SK-N-SH treated with all-trans-retinoic acid at 6 μM for 48 hours (cell line): ENCODE results near the gene SCRN1.
A peak's percentile ranks its signal among the peaks of the same experiment; 100 is the strongest.

ENCODE experiments used
- ATAC-seq: fragments of 200-7000 bp; cut with Tn5 transposase; 3 replicates; pipeline ENCODE4 v1.9.1; 2020; ENCODE audit warnings: mild to moderate bottlenecking, moderate library complexity
- ARNTL ChIP-seq: fragments of 450-650 bp; formaldehyde crosslinking; IDR thresholded peaks from 2 replicates; pipeline ENCODE4 v1.5.0; 2020; ENCODE audit warnings: low read depth, mild to moderate bottlenecking, moderate library complexity, borderline replicate concordance
- BACH2 ChIP-seq: fragments of 250-450 bp; sonication (Bioruptor Pico); IDR thresholded peaks from 2 replicates; pipeline ENCODE4 v1.9.0; 2021; ENCODE audit warnings: mild to moderate bottlenecking, borderline replicate concordance
- CREB5 ChIP-seq: fragments of 250-450 bp; sonication (Bioruptor Pico); IDR thresholded peaks from 2 replicates; pipeline ENCODE4 v1.5.1; 2020; ENCODE audit warnings: low read depth, mild to moderate bottlenecking, moderate library complexity
- CSDC2 ChIP-seq: fragments of 250-450 bp; sonication (Bioruptor Pico); IDR thresholded peaks from 2 replicates; pipeline ENCODE4 v1.5.0; 2020; ENCODE audit warnings: mild to moderate bottlenecking, moderate library complexity
- CSRNP3 ChIP-seq: fragments of 250-450 bp; sonication (Bioruptor Pico); IDR thresholded peaks from 2 replicates; pipeline ENCODE4 v1.5.1; 2021; ENCODE audit warnings: mild to moderate bottlenecking, moderate library complexity
- ESRRG ChIP-seq: fragments of 250-450 bp; sonication (Bioruptor Pico); IDR thresholded peaks from 2 replicates; pipeline ENCODE4 v1.6.1; 2021; ENCODE audit warnings: mild to moderate bottlenecking
- GLIS3 ChIP-seq: fragments of 250-450 bp; sonication (Bioruptor Pico); IDR thresholded peaks from 2 replicates; pipeline ENCODE4 v1.5.0; 2020; ENCODE audit warnings: mild to moderate bottlenecking, moderate library complexity
- ISL1 ChIP-seq: fragments of 250-450 bp; sonication (Bioruptor Pico); IDR thresholded peaks from 2 replicates; pipeline ENCODE4 v2.1.2; 2022; ENCODE audit warnings: mild to moderate bottlenecking, moderate library complexity
- OSR1 ChIP-seq: fragments of 250-450 bp; sonication (Bioruptor Pico); IDR thresholded peaks from 2 replicates; pipeline ENCODE4 v1.8.0; 2022; ENCODE audit warnings: moderate library complexity, mild to moderate bottlenecking, inconsistent platforms
- PATZ1 ChIP-seq: fragments of 250-450 bp; sonication (Bioruptor Pico); IDR thresholded peaks from 2 replicates; pipeline ENCODE4 v1.8.0; 2020; ENCODE audit warnings: mild to moderate bottlenecking, moderate library complexity, borderline replicate concordance
- POU6F1 ChIP-seq: fragments of 250-450 bp; sonication (Bioruptor Pico); IDR thresholded peaks from 2 replicates; pipeline ENCODE4 v1.8.0; 2021; ENCODE audit warnings: low read depth, mild to moderate bottlenecking, moderate library complexity, borderline replicate concordance
- PPARA ChIP-seq: fragments of 250-450 bp; sonication (Bioruptor Pico); IDR thresholded peaks from 2 replicates; pipeline ENCODE4 v1.5.0; 2020; ENCODE audit warnings: mild to moderate bottlenecking, borderline replicate concordance
- RARB ChIP-seq: fragments of 250-450 bp; sonication (Bioruptor Pico); IDR thresholded peaks from 2 replicates; pipeline ENCODE4 v1.8.0; 2021; ENCODE audit warnings: mild to moderate bottlenecking, moderate library complexity
- SNAI2 ChIP-seq: fragments of 250-450 bp; sonication (Bioruptor Pico); IDR thresholded peaks from 2 replicates; pipeline ENCODE4 v1.5.0; 2020; ENCODE audit warnings: mild to moderate bottlenecking, moderate library complexity
- TCF4 ChIP-seq: fragments of 250-450 bp; sonication (Bioruptor Pico); IDR thresholded peaks from 2 replicates; pipeline ENCODE4 v1.8.0; 2021; ENCODE audit warnings: mild to moderate bottlenecking, moderate library complexity, borderline replicate concordance
- TOX ChIP-seq: fragments of 250-450 bp; sonication (Bioruptor Pico); IDR thresholded peaks from 2 replicates; pipeline ENCODE4 v1.8.0; 2021; ENCODE audit warnings: mild to moderate bottlenecking, moderate library complexity, borderline replicate concordance
- TSHZ2 ChIP-seq: fragments of 250-450 bp; sonication (Bioruptor Pico); IDR thresholded peaks from 2 replicates; pipeline ENCODE4 v1.5.0; 2020; ENCODE audit warnings: mild to moderate bottlenecking, moderate library complexity
- ZC3H10 ChIP-seq: fragments of 250-450 bp; sonication (Bioruptor Pico); IDR thresholded peaks from 2 replicates; pipeline ENCODE4 v1.5.1; 2021; ENCODE audit warnings: mild to moderate bottlenecking, moderate library complexity
- ZFP3 ChIP-seq: fragments of 250-450 bp; sonication (Bioruptor Pico); IDR thresholded peaks from 2 replicates; pipeline ENCODE4 v1.5.0; 2020; ENCODE audit warnings: mild to moderate bottlenecking, moderate library complexity
- ZFP30 ChIP-seq: fragments of 450-650 bp; formaldehyde crosslinking; IDR thresholded peaks from 2 replicates; pipeline ENCODE4 v1.5.0; 2022; ENCODE audit warnings: mild to moderate bottlenecking, moderate library complexity
- ZNF565 ChIP-seq: fragments of 450-650 bp; formaldehyde crosslinking; conservative IDR thresholded peaks from 2 replicates; pipeline ENCODE4 v1.5.0; 2020; ENCODE audit warnings: low read depth, mild to moderate bottlenecking, moderate library complexity
- ZNF70 ChIP-seq: fragments of 450-650 bp; formaldehyde crosslinking; IDR thresholded peaks from 2 replicates; pipeline ENCODE4 v1.5.0; 2020; ENCODE audit warnings: mild to moderate bottlenecking, moderate library complexity
- ZNF8 ChIP-seq: fragments of 450-650 bp; formaldehyde crosslinking; IDR thresholded peaks from 2 replicates; pipeline ENCODE4 v1.5.0; 2020; ENCODE audit warnings: mild to moderate bottlenecking, moderate library complexity

SCRN1 gene

GRCh38 chr7:30022991-30023390 lies 33.4 kb upstream of the SCRN1 start (continued):
- no peak for TF ChIP-seq POU6F1 (CRISPR knock-in tag)
- no peak for TF ChIP-seq ZNF565 (CRISPR knock-in tag)
- TF ChIP-seq ZNF8 (CRISPR knock-in tag) = no peak

GRCh38 chr7:30020535-30020934 lies 30.9 kb upstream of the SCRN1 start:
- no peak for TF ChIP-seq CSDC2 (CRISPR knock-in tag)
- no peak for TF ChIP-seq CREB5
- no peak for TF ChIP-seq ZFP3 (CRISPR knock-in tag)
- TF ChIP-seq ZC3H10 (CRISPR knock-in tag) = no peak
- TF ChIP-seq BACH2 = no peak
- no peak for TF ChIP-seq CSRNP3 (CRISPR knock-in tag)
- no peak for TF ChIP-seq OSR1
- TF ChIP-seq ESRRG (CRISPR knock-in tag) = no peak
- no peak for TF ChIP-seq TCF4
- no peak for TF ChIP-seq ZNF565 (CRISPR knock-in tag)
- no peak for TF ChIP-seq POU6F1 (CRISPR knock-in tag)
- TF ChIP-seq TOX (CRISPR knock-in tag) = no peak
- no peak for TF ChIP-seq ZNF70 (CRISPR knock-in tag)
- TF ChIP-seq GLIS3 (CRISPR knock-in tag) = no peak
- TF ChIP-seq ISL1 = no peak
- no peak for TF ChIP-seq PPARA
- no peak for TF ChIP-seq PATZ1 (CRISPR knock-in tag)
- ATAC-seq = no peak

GRCh38 chr7:30019960-30020359 lies 30.4 kb upstream of the SCRN1 start:
- ATAC-seq = peak; percentile 59
- TF ChIP-seq CSRNP3 (CRISPR knock-in tag) = no peak
- no peak for TF ChIP-seq ZC3H10 (CRISPR knock-in tag)
- TF ChIP-seq ZNF565 (CRISPR knock-in tag) = no peak
- TF ChIP-seq PATZ1 (CRISPR knock-in tag) = no peak
- TF ChIP-seq GLIS3 (CRISPR knock-in tag) = no peak
- TF ChIP-seq POU6F1 (CRISPR knock-in tag) = no peak
- no peak for TF ChIP-seq ARNTL (CRISPR knock-in tag)
- TF ChIP-seq CSDC2 (CRISPR knock-in tag) = no peak
- no peak for TF ChIP-seq ZFP30 (CRISPR knock-in tag)
- no peak for TF ChIP-seq RARB (CRISPR knock-in tag)
- no peak for TF ChIP-seq TSHZ2 (CRISPR knock-in tag)
- TF ChIP-seq SNAI2 (CRISPR knock-in tag) = no peak
- TF ChIP-seq ZNF8 (CRISPR knock-in tag) = no peak
- no peak for TF ChIP-seq ESRRG (CRISPR knock-in tag)
